Astrocyte (in vitro differentiated cells and primary cell): ENCODE results near the gene SLCO4A1. TPM values are rescaled to one million over a fixed set of nuclear protein-coding genes. Genes with fewer than 3 reads are reported as not detected.

Experiments
- DNase-seq: peaks from one replicate; pipeline ENCODE4 v3.0.0-alpha.2; 2010; ENCODE audit warnings: low read depth
- FAIRE-seq: peaks from 2 replicates; lab custom pipeline; 2011; peaks lifted over from hg19 to GRCh38; lab: Jason Lieb, UNC
- H2AFZ ChIP-seq: 2 replicates; pipeline ENCODE4 v1.6.0; 2012; ENCODE audit warnings: low read depth, low read length, inconsistent platforms
- H3K27ac ChIP-seq: 2 replicates; pipeline ENCODE4 v1.5.1; 2011; ENCODE audit warnings: low read depth, low read length, inconsistent platforms
- H3K27me3 ChIP-seq: 2 replicates; pipeline ENCODE4 v1.6.0; 2011; ENCODE audit warnings: low read length, inconsistent platforms; ENCODE audit not compliant: insufficient read depth
- H3K36me3 ChIP-seq: 2 replicates; pipeline ENCODE4 v1.5.1; 2011; ENCODE audit warnings: low read length, inconsistent platforms; ENCODE audit not compliant: insufficient read depth
- H3K4me1 ChIP-seq: 2 replicates; pipeline ENCODE4 v1.5.1; 2011; ENCODE audit warnings: low read length, inconsistent platforms; ENCODE audit not compliant: insufficient read depth
- H3K4me2 ChIP-seq: 2 replicates; pipeline ENCODE4 v1.6.0; 2012; ENCODE audit warnings: low read length, inconsistent platforms
- H3K4me3 ChIP-seq: 2 replicates; pipeline ENCODE4 v1.5.1; 2011; ENCODE audit warnings: low read depth, mild to moderate bottlenecking, low read length, inconsistent platforms; ENCODE audit not compliant: insufficient read depth
- H3K79me2 ChIP-seq: 2 replicates; pipeline ENCODE4 v1.6.0; 2012; ENCODE audit warnings: mild to moderate bottlenecking, low read length, inconsistent platforms; ENCODE audit not compliant: insufficient read depth
- H3K9ac ChIP-seq: 2 replicates; pipeline ENCODE4 v1.6.0; 2012; ENCODE audit warnings: mild to moderate bottlenecking, low read length, inconsistent platforms
- H3K9me3 ChIP-seq: 2 replicates; pipeline ENCODE4 v1.5.1; 2012; ENCODE audit warnings: low read depth, mild to moderate bottlenecking, low read length, inconsistent platforms; ENCODE audit not compliant: insufficient read depth
- H4K20me1 ChIP-seq: 2 replicates; pipeline ENCODE4 v1.6.0; 2012; ENCODE audit warnings: low read length, inconsistent platforms; ENCODE audit not compliant: insufficient read depth
- H3K27ac Mint-ChIP-seq: one replicate; pipeline ENCODE4 v1.8.0; 2021; ENCODE audit warnings: mild to moderate bottlenecking, mixed read lengths; ENCODE audit not compliant: unreplicated experiment
- H3K27me3 Mint-ChIP-seq: one replicate; pipeline ENCODE4 v1.8.0; 2021; ENCODE audit warnings: low read depth, mixed read lengths; ENCODE audit not compliant: unreplicated experiment
- H3K36me3 Mint-ChIP-seq: one replicate; pipeline ENCODE4 v1.8.0; 2021; ENCODE audit warnings: low read depth, mixed read lengths; ENCODE audit not compliant: unreplicated experiment
- H3K4me1 Mint-ChIP-seq: one replicate; pipeline ENCODE4 v1.8.0; 2021; ENCODE audit warnings: low read depth, mixed read lengths; ENCODE audit not compliant: unreplicated experiment
- H3K4me3 Mint-ChIP-seq: one replicate; pipeline ENCODE4 v1.8.0; 2021; ENCODE audit warnings: mild to moderate bottlenecking, moderate library complexity, mixed read lengths; ENCODE audit not compliant: unreplicated experiment
- H3K9me3 Mint-ChIP-seq: one replicate; pipeline ENCODE4 v1.8.0; 2021; ENCODE audit warnings: mild to moderate bottlenecking, mixed read lengths; ENCODE audit not compliant: unreplicated experiment
- CTCF ChIP-seq: IDR thresholded peaks from 2 replicates; pipeline ENCODE4 v1.5.1; 2011; ENCODE audit warnings: low read depth, mild to moderate bottlenecking, inconsistent platforms, low read length, moderate library complexity; ENCODE audit not compliant: insufficient read depth
- EZH2 ChIP-seq: IDR thresholded peaks from 2 replicates; pipeline ENCODE4 v1.6.1; 2012; ENCODE audit warnings: mild to moderate bottlenecking, low read length, inconsistent platforms; ENCODE audit not compliant: insufficient read depth
- total RNA-seq: library from RNA; stranded (reverse); gene quantifications from 2 replicates; pipeline ENCODE4 v1.2.1, GENCODE V29; 2021

Gene SLCO4A1
- total RNA-seq, 1 donor from 2014 or later: 0.43 TPM

DNA sequence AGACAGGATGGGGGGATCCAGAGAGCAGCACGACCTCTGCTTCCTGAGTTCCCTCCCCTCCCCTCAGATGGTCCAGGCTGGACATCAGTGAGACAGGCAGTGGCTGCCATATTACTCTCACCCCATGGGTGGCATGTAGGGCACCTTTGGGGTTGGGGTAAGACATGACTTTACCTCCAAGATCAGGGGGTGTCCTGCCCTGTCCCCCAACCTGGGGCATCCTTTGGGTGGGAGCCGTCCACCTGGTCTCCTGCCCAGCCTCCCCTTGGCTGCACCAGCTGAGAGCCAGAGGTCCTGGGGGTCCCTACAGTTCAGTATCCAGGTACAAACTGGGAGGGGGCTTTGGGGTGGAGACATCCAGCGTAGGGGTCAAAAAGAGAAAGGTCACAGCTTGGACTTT lies 48.7 kb upstream of the SLCO4A1 start:
- H3K36me3 Mint-ChIP-seq: no peaks in the 10 kb centered on the region
- no peak overlapping the region for H3K4me3 ChIP-seq
- TF ChIP-seq EZH2 (no peak), CTCF (no peak)
- H3K27ac Mint-ChIP-seq: no peak overlapping the region
- no peak overlapping the region for H3K9ac ChIP-seq
- H3K9me3 ChIP-seq: no peaks in the 10 kb centered on the region
- no peaks in the 10 kb centered on the region for H3K79me2 ChIP-seq
- peaks cover 9% of the 10 kb centered on the region for H3K4me1 ChIP-seq
- no peak overlapping the region for H3K4me3 Mint-ChIP-seq
- H3K9me3 Mint-ChIP-seq: peaks cover 2% of the 10 kb centered on the region
- no peak overlapping the region for H3K4me2 ChIP-seq
- no peaks in the 10 kb centered on the region for H3K36me3 ChIP-seq
- H2AFZ ChIP-seq: no peak overlapping the region
- no peak for DNase-seq
- H3K4me1 Mint-ChIP-seq: no peaks in the 10 kb centered on the region
- H3K27me3 Mint-ChIP-seq: peaks cover 58% of the 10 kb centered on the region
- FAIRE-seq: no peak
- no peaks in the 10 kb centered on the region for H4K20me1 ChIP-seq
- H3K27ac ChIP-seq: no peak overlapping the region
- peaks cover 3% of the 10 kb centered on the region for H3K27me3 ChIP-seq

- DNase-seq (no peak), FAIRE-seq (no peak)
- H3K27me3 ChIP-seq: peaks cover 3% of the 10 kb centered on the region
- no peaks in the 10 kb centered on the region for H4K20me1 ChIP-seq
- Mint-ChIP-seq H3K9me3 (peaks cover 2% of the 10 kb centered on the region), H3K27ac (no peak overlapping the region), H3K36me3 (no peaks in the 10 kb centered on the region), H3K27me3 (peaks cover 70% of the 10 kb centered on the region), H3K4me3 (no peak overlapping the region), H3K4me1 (no peaks in the 10 kb centered on the region)
- no peak overlapping the region for H3K4me3 ChIP-seq
- H3K36me3 ChIP-seq: no peaks in the 10 kb centered on the region
- H3K79me2 ChIP-seq: no peaks in the 10 kb centered on the region
- no peaks in the 10 kb centered on the region for H3K9me3 ChIP-seq
- no peak overlapping the region for H2AFZ ChIP-seq
- H3K9ac ChIP-seq: no peak overlapping the region
- H3K4me1 ChIP-seq: peaks cover 2% of the 10 kb centered on the region
- H3K4me2 ChIP-seq: no peak overlapping the region
- TF ChIP-seq CTCF: no peak
- no peak for TF ChIP-seq EZH2
- no peak overlapping the region for H3K27ac ChIP-seq
Observed at GRCh38 chr20:62595069-62595468, 47.2 kb upstream of the SLCO4A1 start.

DNA sequence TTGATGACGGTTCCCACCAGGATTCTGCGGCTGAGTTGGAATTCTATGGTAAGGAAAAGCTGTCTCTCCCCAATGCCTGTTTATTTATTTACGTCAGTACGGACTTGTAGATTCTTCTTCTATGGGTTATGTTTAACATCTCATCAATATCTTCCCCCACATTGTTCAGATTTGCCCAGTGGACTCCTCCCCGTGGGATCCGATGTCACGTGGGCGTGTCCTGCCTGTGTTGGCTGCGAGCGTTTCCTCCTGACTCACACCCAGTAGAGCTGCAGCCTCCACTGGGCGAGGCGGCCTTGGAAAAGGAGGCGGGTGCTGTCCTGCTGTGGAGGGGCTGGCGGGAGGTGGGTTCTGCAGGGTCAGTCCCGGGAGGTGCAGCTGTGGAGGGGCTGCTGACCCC lies 46.8 kb upstream of the SLCO4A1 start:
- no peak overlapping the region for H3K4me2 ChIP-seq
- no peaks in the 10 kb centered on the region for H3K4me1 ChIP-seq

More for the DNA sequence above, 46.8 kb upstream of the SLCO4A1 start:
- peaks cover 2% of the 10 kb centered on the region for H3K9me3 Mint-ChIP-seq
- Histone ChIP-seq H3K9me3 (no peaks in the 10 kb centered on the region), H3K9ac (no peak overlapping the region), H3K27me3 (peaks cover 3% of the 10 kb centered on the region), H3K36me3 (no peaks in the 10 kb centered on the region), H2AFZ (peak overlapping the region; percentile 11), H3K27ac (no peak overlapping the region), H4K20me1 (no peaks in the 10 kb centered on the region), H3K4me3 (no peak overlapping the region), H3K79me2 (no peaks in the 10 kb centered on the region)
- peak; percentile 34 for FAIRE-seq
- H3K36me3 Mint-ChIP-seq: no peaks in the 10 kb centered on the region
- H3K27ac Mint-ChIP-seq: no peak overlapping the region
- H3K27me3 Mint-ChIP-seq: peaks cover 74% of the 10 kb centered on the region
- DNase-seq: peak; percentile 56
- TF ChIP-seq EZH2: no peak
- TF ChIP-seq CTCF: no peak
- H3K4me3 Mint-ChIP-seq: no peak overlapping the region
- no peaks in the 10 kb centered on the region for H3K4me1 Mint-ChIP-seq
